Measurements from ENCODE around the gene RLBP1. TPM values are rescaled to one million over a fixed set of nuclear protein-coding genes. Genes with fewer than 3 reads are reported as not detected.

The RLBP1 gene
- total RNA-seq, 1 donor from 2014 or later, result not detected

DNA sequence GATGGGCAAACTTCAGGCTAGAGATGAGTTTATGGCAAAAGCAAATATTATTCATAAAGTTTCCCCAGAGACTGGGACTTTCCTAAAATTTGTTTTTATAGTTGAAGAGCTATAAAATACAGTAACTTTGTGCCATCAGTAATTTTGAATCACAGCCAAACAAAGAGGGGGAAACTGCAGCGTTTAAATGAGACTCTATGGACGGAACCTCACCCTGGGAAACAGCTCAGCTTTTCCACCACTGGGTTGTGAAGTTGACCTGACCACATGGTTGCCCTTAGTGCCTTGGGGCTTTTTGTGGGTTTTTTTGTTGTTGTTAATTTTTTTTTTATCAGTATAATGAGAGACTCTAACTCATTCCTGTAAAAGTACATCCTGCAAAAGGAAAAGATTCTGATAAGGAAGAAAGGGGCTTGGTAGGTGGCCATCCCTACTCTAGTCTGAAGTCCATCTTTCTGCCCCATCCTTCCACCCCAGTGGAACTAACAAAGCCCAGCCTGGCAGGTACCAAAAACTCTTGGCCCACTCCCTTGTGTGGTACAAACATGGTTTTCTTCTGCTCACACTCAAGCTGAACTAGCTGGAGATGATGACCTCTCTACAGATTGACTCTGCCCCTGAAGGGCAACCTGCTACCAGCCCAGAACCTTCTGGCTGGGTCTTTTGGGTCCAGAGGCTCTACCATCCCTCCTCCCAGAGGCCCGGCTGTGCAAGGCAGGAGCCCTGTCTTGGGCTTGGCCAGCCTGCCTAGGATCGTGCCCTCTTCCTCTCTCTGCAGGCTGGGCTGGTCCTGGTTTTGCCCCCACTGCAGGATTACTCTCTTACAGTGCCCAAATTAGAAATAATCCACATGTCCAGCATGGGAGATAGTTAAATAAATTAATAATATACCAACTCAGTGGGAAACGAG is 41.2 kb downstream of the RLBP1 start:
- no peak for DNase-seq (ENCODE audit: extremely low read depth, low read depth, low spot score)

DNA sequence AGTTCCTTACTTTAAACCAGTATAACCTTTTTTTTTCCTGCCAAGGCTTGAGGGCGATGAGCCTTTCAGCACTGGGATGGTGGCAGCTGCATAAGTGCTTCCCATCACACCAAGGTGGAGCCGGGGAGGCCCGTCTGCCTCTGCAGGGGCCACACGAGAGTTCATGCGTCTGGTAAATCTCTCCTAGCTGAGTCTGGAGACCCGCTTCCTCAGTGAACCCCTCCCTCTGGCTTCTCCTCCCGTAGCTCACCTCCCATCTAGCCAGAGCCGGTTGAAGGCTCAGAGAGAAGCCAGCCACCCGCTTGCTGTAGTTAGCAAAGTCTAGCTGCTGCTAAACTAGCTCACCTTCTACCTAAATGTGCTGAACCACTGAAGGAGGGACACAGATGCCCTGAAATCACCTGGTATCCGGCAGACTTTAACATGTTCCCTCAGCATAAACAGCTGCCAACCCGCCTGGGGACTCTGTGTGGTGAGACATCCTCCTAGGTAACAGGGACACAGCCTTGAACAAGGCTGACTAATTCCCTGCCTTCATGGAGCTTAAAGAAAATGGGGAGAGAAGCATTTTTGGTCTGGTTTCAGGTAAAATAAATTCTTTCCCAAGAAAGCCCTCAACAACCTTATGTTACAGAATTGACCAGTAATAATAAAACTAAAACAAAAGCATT is 42.9 kb downstream of the RLBP1 start:
- no peak for DNase-seq (ENCODE audit: extremely low read depth, low read depth, low spot score)

DNA sequence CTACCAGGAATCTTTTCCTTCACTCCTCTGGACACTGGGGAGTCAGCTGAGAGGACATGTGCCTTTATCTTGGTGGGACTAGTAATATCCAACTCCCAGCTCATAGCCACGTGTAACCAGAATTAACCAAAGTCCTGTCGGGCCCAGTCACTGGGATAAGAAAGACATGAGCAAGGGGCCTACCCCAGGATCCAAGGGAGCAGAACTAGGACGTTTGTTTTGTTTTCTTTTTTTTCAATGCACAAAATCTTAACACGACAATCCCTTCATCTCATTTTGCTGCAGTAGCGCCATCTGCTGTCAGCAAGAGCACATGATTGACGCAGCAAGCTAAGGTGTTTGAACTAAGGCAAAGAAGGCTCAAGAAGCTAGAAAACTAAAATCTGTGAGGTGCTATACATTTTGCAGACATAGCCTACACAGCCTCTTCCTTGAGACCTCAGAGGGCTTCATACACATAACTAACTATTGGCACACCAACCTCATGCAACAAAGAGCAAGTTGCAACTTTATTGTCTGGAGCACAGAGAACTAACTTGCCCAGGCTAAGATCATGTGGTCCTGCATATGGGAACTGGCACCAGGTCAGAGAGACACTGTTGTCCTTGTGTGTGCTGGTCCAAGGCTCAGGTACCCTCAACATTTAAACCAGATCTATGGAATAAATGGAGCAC is 43.6 kb downstream of the RLBP1 start:
- peak; percentile 51 for DNase-seq (ENCODE audit: extremely low read depth, low read depth, low spot score)

DNA sequence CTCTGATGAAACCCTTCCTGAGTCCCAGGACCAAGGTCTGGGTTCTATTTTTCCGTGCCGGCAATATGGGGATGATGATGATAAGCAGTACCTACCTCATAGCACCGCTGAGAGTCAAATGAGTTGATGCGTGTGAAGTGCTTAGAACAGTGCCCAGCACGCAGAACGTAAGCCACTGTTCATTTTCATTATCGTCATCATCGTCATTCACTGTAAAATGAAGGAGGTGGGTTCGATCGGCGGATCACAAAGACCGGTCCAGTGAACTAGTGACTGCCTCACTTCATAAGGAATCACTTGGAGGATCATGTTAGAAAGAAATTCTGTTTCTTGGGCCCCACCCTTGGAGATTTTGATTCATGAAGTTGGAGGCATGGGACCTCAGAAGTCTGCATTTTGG is 44.3 kb downstream of the RLBP1 start:
- DNase-seq (ENCODE audit: extremely low read depth, low read depth, low spot score), result no peak

DNA sequence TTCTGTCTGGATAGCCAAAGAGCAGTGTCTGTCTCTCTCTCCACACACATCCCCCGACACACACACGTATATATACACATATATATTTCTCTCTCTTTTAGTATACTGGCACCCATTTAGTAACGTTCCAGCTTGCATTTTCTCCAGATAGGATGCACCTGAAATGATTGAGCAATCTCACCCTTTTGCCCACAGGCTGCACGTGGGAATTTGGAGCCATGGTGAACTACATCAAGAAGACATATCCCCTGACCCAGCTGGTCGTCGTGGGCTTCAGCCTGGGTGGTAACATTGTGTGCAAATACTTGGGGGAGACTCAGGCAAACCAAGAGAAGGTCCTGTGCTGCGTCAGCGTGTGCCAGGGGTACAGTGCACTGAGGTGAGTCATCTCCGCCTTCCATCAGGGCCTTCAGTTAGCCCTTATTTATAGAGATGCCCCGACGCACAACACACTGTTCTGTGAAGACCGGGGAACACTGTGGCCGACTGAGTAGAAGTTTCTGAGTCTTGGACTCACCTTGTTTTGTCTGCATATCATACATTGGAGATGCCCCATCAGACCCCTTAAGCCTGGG is 45.7 kb downstream of the RLBP1 start:
- no peak for DNase-seq (ENCODE audit: extremely low read depth, low read depth, low spot score)

DNA sequence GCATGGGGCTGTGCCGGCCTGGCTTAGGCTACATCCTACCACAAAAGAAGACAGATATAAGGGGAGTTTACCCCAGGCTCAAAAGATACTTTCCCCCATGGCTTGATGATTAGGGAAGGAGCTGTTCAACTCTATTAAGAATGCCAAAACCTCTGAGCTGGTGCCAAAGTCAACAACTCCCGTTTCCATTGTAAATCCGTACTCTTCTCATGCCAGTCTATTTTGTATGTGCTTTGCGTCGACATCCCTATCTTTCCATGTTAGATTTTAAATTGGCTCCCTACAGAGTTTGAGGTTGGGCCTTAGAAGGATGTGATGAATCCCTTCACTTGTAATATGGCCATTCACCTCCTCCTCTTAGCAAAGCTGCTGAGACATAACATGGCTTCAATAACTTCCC is 46.9 kb downstream of the RLBP1 start:
- no peak for DNase-seq (ENCODE audit: extremely low read depth, low read depth, low spot score)

DNA sequence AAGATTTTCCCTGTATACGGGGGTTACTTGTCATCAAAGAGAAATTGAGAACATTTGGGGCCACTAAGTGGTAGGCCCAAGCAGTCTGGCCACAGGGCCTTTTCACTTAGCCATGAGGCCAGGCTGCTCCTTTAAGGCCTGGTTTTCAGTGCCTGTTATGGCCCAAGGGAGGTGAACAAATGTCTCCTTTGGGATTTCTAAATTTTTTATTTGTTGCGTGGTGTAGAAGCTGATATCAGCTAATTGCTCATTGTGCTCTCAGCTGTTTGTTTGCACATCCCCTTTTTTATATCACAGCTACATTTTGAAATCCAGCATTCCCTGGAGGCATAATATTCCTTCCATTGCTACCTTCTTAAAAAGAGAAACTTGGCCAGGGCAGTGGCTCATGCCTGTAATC is 48.5 kb downstream of the RLBP1 start:
- no peak for DNase-seq (ENCODE audit: extremely low read depth, low read depth, low spot score)

DNA sequence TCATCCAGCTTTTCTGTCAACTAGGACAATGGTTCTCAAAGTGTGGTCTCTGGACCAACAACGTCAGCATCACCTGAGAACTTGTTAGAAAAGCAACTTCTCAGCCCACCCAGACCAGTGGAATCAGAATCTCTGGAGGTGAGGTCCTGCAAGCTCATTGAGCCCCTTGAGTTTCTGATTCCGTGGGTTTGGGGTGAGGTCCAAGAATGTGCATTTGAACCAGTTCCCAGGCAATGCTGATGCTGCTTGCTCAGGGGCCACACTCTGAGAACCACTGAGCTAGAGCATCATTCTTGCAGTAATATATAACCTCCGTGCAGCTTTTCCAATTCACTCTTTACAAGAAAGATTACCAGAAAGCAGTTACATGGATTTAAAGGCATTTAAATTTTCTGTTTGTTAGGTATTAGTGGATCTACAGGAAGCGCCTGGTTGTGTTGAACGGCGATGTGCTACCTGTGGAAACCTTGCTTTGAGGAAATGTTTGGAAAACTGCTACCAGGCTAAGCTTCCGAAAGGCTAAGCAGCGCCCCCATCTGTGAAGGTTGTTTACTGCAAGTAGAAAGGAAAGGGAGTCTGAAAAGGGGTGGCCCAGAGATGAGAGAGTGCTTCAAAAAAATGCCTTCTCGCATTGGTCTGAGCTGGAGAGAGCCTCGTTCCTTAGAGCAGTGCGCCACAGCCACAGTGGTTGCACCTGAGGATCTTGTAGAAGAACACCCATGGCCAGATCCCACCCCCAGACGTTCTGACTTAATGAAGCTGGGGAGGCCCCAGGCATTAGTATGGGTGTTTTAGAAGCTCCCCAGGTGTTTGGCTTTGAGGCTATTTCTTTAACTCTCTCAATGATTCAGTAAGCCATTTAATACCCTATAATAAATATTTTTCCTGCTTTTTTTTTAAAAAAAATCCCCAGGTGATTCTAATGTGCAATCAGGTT is 50.0 kb downstream of the RLBP1 start:
- DNase-seq (ENCODE audit: extremely low read depth, low read depth, low spot score), result no peak

DNA sequence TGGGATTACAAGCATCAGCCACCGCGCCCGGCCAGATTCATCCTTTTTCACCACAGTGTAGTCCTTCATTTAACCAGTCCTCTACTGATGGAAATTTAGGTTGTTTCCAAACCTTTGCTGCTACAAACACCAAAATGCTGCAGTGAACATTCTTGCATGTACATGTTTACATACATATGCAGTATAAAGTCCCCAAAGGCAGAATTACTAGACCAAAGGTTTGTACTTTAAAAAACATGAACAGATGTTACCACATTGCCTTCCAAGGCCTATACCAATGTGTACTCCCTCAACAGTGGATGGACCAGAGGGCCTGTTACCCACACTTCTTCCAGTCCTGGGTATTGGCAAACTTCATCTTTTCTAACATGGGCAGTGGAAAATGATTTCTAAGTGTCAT is 51.0 kb downstream of the RLBP1 start:
- DNase-seq (ENCODE audit: extremely low read depth, low read depth, low spot score), result no peak

DNA sequence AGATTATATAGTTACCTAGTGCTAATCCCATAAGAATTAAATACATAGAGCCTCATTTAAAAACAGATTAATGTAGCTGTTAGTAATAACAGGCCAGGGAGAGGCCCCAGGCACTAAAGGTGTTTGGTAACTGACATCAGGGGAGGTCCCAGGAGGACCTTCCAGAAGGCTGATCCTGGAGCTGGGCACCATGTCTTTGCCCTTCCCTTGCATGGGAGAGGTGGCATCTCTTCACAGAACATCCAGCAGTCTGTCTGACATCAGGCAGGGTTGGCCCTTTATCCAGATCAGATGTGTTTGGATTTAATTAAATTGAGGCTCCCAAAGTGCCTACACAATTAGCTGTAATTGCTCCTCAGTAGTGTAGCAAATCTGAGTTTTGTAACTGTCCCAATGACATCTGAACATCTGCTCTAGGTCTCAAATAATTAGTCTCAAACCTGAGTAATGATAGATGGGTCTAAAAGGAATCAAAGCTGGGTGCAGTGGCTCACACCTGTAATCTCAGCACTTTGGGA is 53.0 kb downstream of the RLBP1 start:
- no peak for DNase-seq (ENCODE audit: extremely low read depth, low read depth, low spot score)

DNA sequence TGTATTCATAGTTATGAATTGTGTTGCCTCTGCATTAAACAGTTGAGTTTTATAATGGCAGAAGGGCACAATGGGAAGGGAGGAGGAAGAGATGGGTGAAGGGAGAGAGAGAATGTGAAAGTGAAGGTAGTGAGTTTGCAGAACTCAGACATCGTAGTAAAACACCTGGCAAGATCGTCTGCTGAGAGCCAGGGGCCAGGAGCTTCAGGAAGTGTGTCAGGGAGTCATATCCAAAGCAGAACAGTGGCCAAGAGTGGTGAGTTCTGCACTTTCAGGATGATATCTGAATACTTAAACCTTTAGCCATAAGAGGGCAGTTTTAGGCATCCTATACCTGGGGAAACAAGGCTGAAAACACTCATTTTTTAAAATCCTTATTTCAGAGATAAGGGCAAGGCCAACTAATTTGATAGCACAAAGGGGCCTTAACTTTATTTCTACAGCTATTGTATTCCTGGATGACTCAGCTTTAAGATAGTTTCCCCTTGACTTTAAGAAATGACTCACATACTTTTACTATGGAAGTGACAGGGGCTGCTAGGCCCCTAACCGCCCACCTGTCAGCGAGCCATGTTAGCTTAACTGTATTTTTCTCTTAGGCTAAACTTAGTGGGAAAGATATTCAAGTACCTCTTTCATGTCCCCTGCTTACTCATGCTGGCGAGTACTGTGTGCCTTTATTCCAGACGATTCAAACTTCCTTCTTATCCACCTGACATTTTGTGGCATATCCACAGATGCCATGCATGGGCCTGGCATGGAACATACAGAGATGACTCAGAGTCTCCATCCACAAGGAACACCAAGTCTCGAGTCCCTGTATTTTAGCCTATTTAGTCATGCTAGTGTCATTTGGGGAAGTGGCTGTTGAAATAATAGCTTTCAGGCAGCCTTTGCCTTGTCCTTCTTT is 53.9 kb downstream of the RLBP1 start:
- peak; percentile 67 for DNase-seq (ENCODE audit: extremely low read depth, low read depth, low spot score)

DNA sequence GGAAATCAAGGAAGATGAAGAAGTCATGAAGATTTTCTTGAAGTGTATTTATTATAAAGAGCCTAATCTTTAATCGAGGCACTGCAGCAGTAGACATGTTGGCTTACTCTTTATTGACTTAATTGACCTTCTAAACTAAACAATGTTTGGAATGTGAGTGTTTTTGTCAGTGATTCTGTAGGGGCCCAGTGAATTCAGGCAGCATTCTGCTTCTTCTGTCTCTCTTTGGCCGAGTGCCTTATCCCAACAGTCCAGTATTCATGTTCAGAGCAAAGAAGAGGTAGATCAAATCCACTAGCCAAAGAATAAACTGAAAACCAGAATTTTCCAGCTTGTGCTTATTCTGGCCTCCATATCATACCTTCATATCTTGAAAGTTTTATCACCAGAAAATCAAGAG is 55.7 kb downstream of the RLBP1 start:
- no peak for DNase-seq (ENCODE audit: extremely low read depth, low read depth, low spot score)

DNA sequence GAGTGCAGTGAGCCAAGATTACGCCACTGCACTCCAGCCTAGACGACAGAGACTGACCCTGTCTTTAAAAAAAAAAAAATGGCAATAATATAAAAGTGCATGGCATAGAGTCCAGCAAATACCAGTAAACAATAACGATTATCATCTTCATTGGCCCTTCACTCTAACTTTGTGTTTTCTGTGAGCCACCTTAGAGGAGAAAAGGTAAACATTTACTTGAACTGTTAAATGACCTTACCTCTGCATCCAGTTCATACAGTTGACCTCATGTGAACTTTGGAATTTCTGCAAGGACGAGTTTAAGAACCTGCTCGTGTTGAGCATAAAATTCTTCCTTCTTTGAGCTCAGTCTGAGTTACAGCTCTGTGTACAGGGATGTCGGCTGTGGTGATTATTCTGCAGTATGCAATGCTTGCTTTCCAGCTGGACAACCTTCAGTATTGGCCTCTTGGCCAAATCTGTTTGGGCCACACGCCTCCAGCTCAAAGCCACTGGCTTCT is 56.6 kb downstream of the RLBP1 start:
- DNase-seq (ENCODE audit: extremely low read depth, low read depth, low spot score), result no peak

DNA sequence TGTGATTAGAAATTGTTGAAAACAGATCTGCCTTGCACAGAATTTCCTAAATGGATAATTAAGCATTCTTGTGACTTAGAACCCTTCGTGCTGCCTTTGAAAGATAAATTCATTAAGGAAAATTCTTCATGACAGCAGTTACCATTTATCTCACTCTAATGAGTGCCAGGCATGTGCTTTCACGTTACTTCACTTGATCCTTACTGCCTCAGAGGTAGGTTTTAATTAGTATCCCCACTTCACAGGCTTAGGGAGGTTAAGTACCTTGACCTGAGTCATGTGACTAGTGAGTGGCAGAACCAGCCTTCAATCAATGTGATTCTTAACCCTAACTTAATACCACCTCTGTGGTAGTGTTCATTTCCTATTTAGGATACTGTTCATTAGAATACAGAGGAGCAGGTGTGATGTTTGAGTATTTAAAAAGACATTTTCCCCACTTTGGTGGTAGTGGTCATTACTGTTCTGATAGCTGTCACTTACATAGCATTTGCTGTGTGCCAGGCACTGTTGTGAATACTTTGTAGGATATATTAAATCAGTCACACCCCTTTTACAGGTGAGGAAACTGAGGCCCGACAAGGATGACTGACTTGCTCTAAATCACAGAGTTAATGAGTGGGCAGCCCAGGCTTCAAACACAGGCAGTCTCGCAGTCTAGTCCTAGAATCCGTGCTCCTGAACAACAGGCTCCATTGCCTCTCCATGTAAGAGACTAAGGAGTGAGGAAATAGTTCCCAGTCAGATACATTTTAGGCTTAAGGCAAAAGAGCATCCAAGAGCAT is 57.9 kb downstream of the RLBP1 start:
- DNase-seq (ENCODE audit: extremely low read depth, low read depth, low spot score), result no peak

DNA sequence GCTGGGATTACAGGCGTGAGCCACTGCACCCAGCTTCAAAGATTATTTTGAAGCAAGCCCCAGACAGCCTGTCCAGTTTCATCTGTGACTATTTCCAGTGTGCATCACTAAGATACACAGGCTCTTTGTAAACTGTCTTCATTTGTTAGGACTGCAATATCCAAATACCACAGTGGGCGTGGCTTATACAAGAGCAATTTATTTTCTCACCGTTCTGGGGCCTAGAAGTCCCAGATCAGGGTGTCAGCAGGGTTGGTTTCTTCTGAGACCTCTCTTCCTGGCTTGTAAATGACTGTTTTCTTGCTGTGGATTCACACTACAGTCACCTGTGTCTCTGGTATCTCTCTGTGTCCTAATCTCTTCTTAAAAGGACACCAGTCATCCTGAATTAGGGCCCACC is 59.7 kb downstream of the RLBP1 start:
- DNase-seq (ENCODE audit: extremely low read depth, low read depth, low spot score), result no peak
